Stimulated activated naive CD8-positive, alpha-beta T cell treated with anti-CD3 and anti-CD28 coated beads, Interleukin-15, amount 100 ng/mL, for 72 hours (primary cell): ENCODE data around the gene DNAJC12.
"Not testable (repeated sequence)": the region's sequence is repeated elsewhere in the genome, so short reads cannot be mapped to it uniquely, and the experiment has no call there.

Source experiments
- ATAC-seq: fragments of 150-1000 bp; cut with Tn5 transposase; 2 replicates; pipeline ENCODE4 v1.10.0; 2021; ENCODE audit warnings: mild to moderate bottlenecking, moderate library complexity
- DNase-seq, 2 donors: peaks; one replicate each; pipeline ENCODE4 v3.0.0; 2021 to 2022
- H3K27ac Mint-ChIP-seq, 2 donors: one replicate each; pipeline ENCODE4 v1.8.0; 2022; ENCODE audit warnings: mild to moderate bottlenecking in 2 of 2, mixed read lengths in 2 of 2, moderate library complexity in 2 of 2
- H3K27me3 Mint-ChIP-seq: one replicate; pipeline ENCODE4 v1.8.0; 2022; ENCODE audit warnings: mixed read lengths
- H3K4me1 Mint-ChIP-seq: one replicate; pipeline ENCODE4 v1.8.0; 2022; ENCODE audit warnings: mild to moderate bottlenecking, mixed read lengths
- H3K4me3 Mint-ChIP-seq, 2 donors: one replicate each; pipeline ENCODE4 v1.8.0; 2022; ENCODE audit warnings: mild to moderate bottlenecking in 2 of 2, mixed read lengths in 2 of 2, moderate library complexity in 1 of 2
- H3K9me3 Mint-ChIP-seq, 2 donors: one replicate each; pipeline ENCODE4 v1.8.0; 2022; ENCODE audit warnings: mixed read lengths in 2 of 2

DNAJC12 gene

DNA sequence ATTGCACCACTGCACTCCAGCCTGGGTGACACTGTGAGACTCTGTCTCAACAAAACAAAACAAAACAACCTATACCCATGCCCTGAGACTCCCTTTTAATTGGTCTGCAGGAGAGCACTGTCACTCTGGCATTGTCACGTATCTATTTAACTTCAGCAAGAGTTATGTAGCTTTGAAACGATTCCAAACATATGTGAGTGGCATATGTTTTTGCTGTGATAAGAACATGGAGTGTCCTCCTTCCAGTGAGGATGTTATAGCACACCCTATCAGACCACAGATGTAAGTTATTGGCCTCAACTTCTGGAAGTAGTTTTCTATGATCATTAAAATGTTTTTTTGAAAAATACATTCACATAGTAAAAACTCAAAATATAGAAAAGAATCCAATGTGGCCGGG, 15.5 kb upstream of the DNAJC12 start:
- peaks cover 52% of the 10 kb centered on the region for H3K4me1 Mint-ChIP-seq
- H3K27me3 Mint-ChIP-seq, result no peaks in the 10 kb centered on the region
- no peaks in the 10 kb centered on the region for H3K9me3 Mint-ChIP-seq
- no peak overlapping the region for H3K4me3 Mint-ChIP-seq
- ATAC-seq, result no peak
- peak overlapping the region in 1 of 2 donors; percentile 27 for H3K27ac Mint-ChIP-seq
- no peak for DNase-seq

DNA sequence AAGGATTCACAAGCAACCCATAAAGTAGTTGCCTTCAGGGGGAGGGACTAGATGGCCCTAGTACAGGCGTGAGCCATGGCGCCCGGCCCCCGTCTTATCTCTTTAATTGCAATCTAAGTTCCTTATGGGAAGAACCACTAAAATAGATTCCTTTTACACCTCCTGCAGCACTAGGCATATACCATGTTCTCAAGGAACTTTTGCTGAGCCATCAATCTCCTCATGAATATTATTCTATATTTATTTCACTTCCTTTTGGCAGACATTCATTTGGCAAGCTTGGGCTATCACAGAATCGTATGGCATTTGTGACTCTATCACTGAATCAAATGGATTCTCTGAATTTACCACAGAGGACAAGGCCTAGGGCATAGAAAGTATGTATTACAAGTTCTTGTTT, 14.8 kb upstream of the DNAJC12 start:
- Mint-ChIP-seq H3K4me1 (peaks cover 54% of the 10 kb centered on the region), H3K9me3 (no peaks in the 10 kb centered on the region), H3K4me3 (no peak overlapping the region), H3K27ac (no peak overlapping the region), H3K27me3 (no peaks in the 10 kb centered on the region)
- DNase-seq, result no peak
- no peak for ATAC-seq

DNA sequence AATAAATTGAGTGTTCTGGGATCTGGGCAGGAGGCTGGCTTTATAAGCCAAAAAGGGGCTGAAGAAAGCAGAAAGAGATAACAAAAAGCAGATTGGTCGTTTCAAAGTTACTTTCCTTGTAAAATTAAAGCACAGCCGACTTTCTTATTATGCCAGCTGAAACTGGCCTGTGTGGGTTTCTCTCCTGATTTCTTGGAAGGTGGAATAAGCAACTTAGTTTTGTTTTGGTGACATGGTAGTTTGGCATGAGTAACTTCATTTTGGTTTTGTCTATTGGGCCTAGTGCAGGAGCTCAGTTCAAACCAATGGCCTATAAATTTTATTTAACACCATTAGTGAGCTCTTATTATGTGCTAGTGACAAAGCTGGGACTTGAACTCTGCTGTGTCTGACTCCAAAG, 13.2 kb upstream of the DNAJC12 start:
- H3K27ac Mint-ChIP-seq, result no peak overlapping the region
- no peaks in the 10 kb centered on the region for H3K9me3 Mint-ChIP-seq
- no peak for ATAC-seq
- H3K4me1 Mint-ChIP-seq, result peaks cover 56% of the 10 kb centered on the region
- no peak for DNase-seq
- H3K27me3 Mint-ChIP-seq, result no peaks in the 10 kb centered on the region
- peak overlapping the region in 1 of 2 donors; percentile 13 for H3K4me3 Mint-ChIP-seq

DNA sequence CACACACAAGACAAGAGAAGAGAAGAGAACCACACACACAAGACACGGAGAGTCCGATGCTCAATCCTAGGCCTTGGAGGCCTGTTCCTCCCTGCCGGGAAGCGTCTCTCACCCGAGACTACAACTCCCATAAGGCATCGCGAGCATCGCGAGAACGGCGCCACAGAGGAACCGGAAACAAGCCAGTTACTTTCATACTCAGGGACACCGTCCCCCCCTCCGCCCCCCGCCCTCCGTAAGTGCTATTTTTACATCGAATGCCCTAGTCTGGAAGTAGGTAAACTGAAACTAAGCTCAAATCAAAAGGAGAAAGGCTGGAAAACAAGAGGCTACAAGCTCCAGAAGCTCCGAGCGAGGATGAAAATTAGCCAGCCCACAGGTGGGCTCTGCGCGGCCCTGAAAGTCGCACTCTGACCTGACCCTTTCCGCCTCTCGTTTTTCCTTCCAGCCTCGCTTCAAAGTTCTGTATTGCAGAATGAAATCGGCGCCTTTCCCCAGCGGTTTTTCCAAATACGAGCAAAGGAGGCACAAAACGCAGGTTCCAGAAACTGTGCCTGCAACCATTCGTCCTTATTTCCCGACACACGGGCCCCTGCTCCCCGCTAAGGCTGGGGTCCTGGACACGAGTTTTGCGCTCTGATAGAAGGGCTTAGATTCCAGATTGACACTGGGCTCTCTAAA, 11.5 kb upstream of the DNAJC12 start:
- Mint-ChIP-seq H3K27me3 (no peaks in the 10 kb centered on the region), H3K27ac (peak overlapping the region; percentile 97 to 98)

DNA sequence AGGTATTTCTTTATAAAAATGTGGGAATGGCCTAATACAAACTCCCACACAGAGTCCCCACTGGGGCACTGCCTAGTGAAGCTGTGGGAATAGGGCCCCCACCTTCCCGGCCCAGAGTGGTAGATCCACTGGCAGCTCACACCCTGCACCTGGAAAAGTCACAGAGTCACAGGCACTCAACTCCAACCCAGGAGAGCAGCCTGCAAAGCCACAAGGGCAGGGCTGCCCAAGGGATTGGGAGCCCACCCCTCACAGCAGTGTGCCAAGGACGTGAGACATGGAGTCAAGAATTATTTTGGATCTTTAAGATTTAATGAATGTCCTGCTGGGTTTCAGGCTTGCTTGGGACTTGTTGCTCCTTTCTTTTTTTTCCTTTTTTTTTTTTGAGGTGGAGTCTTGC, 5.3 kb upstream of the DNAJC12 start:
- Mint-ChIP-seq H3K4me3 (no peak overlapping the region), H3K27me3 (no peaks in the 10 kb centered on the region), H3K27ac (no peak overlapping the region), H3K4me1 (peaks cover 6% of the 10 kb centered on the region), H3K9me3 (peaks cover 5 to 18% of the 10 kb centered on the region in 2 donors)
- ATAC-seq, result no peak
- DNase-seq, result no peak

More for the DNA sequence above, 11.5 kb upstream of the DNAJC12 start:
- DNase-seq, result peak; percentile 84 to 94
- ATAC-seq, result peak; percentile 98
- H3K9me3 Mint-ChIP-seq, result no peaks in the 10 kb centered on the region
- peak overlapping the region; percentile 83 to 91 for H3K4me3 Mint-ChIP-seq
- H3K4me1 Mint-ChIP-seq, result peaks cover 40% of the 10 kb centered on the region

DNA sequence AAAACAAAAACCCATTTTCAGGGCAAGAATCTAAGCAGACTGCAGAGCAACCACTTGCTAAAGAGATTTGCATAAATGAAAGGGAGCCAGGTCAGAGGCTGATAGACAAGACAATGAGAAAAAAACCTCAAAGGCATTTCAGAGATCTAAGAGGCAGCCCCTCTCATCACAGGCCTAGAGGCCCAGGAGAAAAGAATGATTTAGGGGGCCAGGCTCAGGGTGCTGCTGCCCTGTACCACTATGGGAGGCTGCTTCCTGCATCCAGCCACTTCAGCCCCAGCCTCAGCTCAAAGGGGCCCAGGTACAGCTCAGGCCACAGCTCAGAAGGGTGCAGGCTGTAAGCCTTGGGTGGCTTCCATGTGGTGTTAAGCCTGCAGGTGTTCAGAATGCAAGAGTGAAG, 3.7 kb upstream of the DNAJC12 start:
- Mint-ChIP-seq H3K27ac (no peak overlapping the region), H3K4me1 (no peaks in the 10 kb centered on the region), H3K4me3 (no peak overlapping the region), H3K27me3 (no peaks in the 10 kb centered on the region), H3K9me3 (peaks cover 5 to 18% of the 10 kb centered on the region in 2 donors)
- no peak for DNase-seq
- ATAC-seq, result no peak

DNA sequence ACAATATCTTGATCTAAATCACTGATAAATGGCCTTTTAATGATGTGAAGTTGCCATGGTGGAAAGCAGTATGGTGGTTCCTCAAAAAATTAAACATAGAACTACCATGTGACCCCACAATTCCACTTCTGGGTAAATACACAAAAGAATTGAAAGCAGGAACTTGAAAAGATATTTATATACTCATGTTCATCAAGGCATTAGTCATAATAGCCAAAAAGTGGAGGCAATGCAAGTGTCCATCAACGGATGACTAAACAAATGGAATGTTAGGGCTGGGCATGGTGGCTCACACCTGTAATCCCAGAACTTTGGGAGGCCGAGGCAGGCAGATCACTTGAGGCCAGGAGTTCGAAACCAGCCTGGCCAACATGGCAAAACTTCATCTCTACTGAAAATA, 2.0 kb upstream of the DNAJC12 start:
- Mint-ChIP-seq H3K27ac (no peak overlapping the region), H3K4me3 (no peak overlapping the region), H3K9me3 (peaks cover 5 to 18% of the 10 kb centered on the region in 2 donors), H3K27me3 (no peaks in the 10 kb centered on the region), H3K4me1 (peaks cover 6% of the 10 kb centered on the region)
- no peak for ATAC-seq
- no peak for DNase-seq

DNA sequence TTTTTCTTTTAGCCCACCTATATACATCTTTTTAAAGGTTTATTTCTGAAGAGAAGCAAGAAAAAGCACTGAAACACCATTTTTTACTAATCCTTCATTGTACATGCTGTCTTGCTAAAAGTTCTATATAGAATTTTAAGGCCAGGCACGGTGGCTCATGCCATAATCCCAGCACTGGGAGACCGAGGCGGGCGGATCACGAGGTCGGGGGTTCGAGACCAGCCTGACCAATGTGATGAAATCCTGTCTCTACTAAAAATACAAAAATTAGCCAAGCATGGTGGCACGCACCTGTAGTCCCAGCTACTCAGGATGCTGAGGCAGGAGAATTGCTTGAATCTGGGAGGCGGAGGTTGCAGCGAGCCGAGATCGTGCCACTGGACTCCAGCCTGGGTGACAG, 1.5 kb upstream of the DNAJC12 start:
- not testable (repeated sequence) for H3K27ac Mint-ChIP-seq, H3K4me1 Mint-ChIP-seq, H3K27me3 Mint-ChIP-seq, ATAC-seq, DNase-seq, H3K4me3 Mint-ChIP-seq
- H3K9me3 Mint-ChIP-seq, result peaks cover 5 to 18% of the 10 kb centered on the region in 2 donors

DNA sequence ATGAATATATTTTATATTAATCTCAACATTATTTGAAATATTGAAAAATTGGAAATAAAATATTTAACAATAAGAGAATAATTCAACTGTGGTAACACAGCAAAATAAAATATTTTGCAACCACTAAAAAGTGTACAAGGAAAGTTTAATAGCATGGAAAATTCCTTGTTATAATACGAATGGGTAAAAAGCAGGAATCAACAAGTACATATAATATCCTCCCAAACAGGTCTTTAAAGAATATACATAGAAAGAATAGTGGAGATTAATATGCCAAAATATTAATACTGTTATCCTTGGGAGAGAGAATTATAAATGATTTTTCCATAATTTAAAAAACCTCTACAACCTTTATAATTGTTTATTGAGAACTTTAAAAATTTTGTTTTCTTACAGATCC, 1.0 kb downstream of the DNAJC12 start:
- H3K27ac Mint-ChIP-seq, result no peak overlapping the region
- no peak for DNase-seq
- H3K4me3 Mint-ChIP-seq, result peak overlapping the region in 1 of 2 donors; percentile 54
- ATAC-seq, result no peak
- no peaks in the 10 kb centered on the region for H3K27me3 Mint-ChIP-seq
- peaks cover 6% of the 10 kb centered on the region for H3K4me1 Mint-ChIP-seq
- H3K9me3 Mint-ChIP-seq, result peaks cover 5 to 13% of the 10 kb centered on the region in 2 donors

DNA sequence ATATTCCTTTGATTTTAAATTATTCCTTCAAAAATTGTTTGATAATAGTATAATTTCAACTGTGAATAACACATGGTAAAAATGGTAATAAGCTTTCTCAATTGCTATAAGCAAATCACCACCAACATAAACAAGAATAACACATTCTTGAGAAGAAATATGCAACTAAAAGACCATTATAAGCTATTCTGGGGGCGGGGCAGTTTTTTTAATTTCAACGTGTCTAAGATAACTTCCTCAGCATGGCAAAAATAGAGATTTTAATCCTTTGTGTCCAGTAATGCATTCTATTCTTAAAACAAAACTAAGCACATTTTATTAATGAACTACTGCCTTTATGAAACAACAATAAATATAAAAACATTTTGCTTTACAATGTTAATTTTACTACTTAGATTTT, 1.5 kb downstream of the DNAJC12 start:
- Mint-ChIP-seq H3K27me3 (no peaks in the 10 kb centered on the region), H3K9me3 (peaks cover 5 to 8% of the 10 kb centered on the region in 2 donors), H3K4me1 (peaks cover 6% of the 10 kb centered on the region), H3K27ac (no peak overlapping the region), H3K4me3 (peak overlapping the region; percentile 85 to 94)
- DNase-seq (no peak), ATAC-seq (no peak)

DNA sequence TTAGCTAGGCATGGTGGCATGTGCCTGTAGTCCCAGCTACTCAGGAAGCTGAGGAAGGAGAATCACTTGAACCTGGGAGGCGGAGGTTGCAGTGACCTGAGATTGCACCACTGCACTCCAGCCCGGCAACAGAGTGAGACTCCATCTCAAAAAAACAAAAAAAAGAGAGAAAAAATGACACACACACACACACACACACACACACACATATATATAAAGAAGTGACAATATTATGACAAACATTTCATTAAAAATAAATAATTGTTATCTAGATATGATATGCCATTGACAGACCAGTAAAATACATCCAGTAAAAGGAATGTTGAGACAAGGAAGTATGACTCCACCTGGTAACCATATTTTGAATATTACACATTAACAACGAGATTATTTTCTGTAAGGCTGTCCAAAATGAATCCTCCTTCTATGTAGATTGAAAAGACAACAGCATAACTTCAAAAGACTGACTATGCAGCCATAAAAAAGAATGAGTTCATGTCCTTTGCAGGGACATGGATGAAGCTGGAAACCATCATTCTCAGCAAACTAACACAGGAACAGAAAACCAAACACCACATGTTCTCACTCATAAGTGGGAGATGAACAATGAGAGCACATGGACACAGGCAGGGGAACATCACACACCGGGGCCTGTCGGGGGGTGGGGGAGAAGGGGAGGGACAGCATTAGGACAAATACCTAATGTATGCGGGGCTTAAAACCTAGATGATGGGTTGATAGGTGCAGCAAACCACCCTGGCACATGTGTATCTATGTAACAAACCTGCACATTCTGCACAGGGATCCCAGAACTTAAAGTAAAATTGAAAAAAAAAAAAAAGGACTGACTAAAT, 2.2 kb downstream of the DNAJC12 start:
- not testable (repeated sequence) for DNase-seq, ATAC-seq, H3K9me3 Mint-ChIP-seq, H3K4me1 Mint-ChIP-seq, H3K27me3 Mint-ChIP-seq, H3K27ac Mint-ChIP-seq
- peak overlapping the region; percentile 85 to 94 for H3K4me3 Mint-ChIP-seq

DNA sequence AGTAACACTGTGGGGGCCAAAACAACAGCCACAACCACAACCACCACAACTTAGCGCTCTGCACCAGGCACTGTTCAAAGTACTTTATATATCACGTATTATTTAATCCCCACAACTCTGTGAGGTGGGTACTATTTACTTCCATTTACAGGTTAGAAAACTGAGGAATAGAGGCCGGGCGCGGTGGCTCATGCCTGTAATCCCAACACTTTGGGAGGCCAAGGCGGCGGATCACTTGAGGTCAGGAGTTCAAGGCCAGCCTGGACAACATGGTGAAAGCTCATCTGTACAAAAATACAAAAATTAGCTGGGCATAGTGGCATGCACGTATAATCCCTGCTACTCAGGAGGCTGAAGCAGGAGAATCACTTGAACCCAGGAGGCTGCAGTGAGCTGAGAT, 3.6 kb downstream of the DNAJC12 start:
- peak overlapping the region; percentile 51 to 73 for H3K4me3 Mint-ChIP-seq
- no peak overlapping the region for H3K27ac Mint-ChIP-seq
- H3K27me3 Mint-ChIP-seq, result no peaks in the 10 kb centered on the region
- peaks cover 6% of the 10 kb centered on the region for H3K4me1 Mint-ChIP-seq
- H3K9me3 Mint-ChIP-seq, result no peaks in the 10 kb centered on the region
- DNase-seq (no peak), ATAC-seq (no peak)

DNA sequence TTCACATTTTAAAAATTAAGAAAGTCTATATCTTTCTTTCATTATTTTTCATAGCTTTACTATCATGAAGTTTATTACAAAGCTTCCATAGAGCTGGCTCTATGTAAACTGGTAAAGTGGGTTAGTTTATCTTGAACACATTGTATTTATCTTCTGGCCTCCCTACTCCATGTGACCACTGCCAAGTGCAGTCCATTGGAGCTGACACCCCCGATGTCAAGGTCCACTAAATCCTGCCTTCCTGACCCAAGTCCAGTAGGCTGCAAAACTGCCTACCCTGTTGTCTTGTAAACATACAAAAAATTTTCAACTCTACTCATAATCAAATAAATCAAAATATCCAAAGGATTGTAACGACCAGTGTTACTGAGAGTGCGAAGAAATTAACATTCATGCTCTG, 10.2 kb downstream of the DNAJC12 start:
- no peak overlapping the region for H3K4me3 Mint-ChIP-seq

DNA sequence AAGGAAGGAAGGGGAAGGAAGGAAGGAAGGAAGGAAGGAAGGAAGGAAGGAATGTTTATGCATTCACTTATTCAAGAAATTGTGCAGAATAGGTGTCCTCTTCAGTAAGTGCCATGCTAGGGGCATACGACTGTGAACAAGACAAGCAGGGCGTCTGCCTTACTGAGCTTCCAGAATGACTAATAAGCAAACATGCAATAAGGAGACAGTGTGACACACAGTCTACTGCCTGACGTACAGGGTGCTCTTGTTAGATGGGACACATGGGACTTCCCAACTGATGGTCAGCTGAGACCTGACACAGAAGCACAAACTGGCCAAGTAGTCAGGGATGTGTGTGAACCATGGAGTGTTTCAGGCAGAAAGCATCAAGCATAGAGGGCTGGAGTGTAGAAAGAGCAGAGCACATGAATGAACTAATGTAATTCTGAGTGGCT, 18.2 kb downstream of the DNAJC12 start:
- no peaks in the 10 kb centered on the region for H3K9me3 Mint-ChIP-seq
- DNase-seq (peak in 1 of 2 donors; percentile 49), ATAC-seq (peak; percentile 88)
- peak overlapping the region in 1 of 2 donors; percentile 95 for H3K27ac Mint-ChIP-seq
- no peaks in the 10 kb centered on the region for H3K27me3 Mint-ChIP-seq
- peak overlapping the region; percentile 7 to 64 for H3K4me3 Mint-ChIP-seq
- peaks cover 65% of the 10 kb centered on the region for H3K4me1 Mint-ChIP-seq

More for the DNA sequence above, 10.2 kb downstream of the DNAJC12 start:
- no peaks in the 10 kb centered on the region for H3K27me3 Mint-ChIP-seq
- no peak for ATAC-seq
- H3K27ac Mint-ChIP-seq, result no peak overlapping the region
- H3K9me3 Mint-ChIP-seq, result no peaks in the 10 kb centered on the region
- DNase-seq, result no peak
- peaks cover 22% of the 10 kb centered on the region for H3K4me1 Mint-ChIP-seq

DNA sequence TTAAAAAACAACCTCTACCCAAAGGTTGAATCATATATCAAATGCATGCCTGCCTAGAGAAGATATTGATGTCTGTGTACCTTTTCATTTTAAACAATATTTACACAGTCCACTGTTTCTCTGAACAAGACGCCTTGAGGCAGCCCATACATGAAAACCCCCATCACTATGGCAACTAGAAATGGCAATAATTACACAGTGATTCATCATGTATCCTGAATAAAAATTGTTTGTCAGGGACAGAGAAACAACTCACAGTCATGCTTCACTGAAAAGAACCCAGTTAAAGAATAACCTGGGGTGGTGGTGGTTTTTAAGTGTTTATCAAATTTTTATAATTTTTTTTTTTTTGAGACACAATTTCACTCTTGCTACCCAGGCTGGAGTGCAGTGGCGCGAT, 19.7 kb downstream of the DNAJC12 start:
- no peak for DNase-seq
- peak; percentile 68 for ATAC-seq
- Mint-ChIP-seq H3K4me3 (peak overlapping the region in 1 of 2 donors; percentile 37), H3K9me3 (no peaks in the 10 kb centered on the region), H3K4me1 (peaks cover 60% of the 10 kb centered on the region), H3K27me3 (no peaks in the 10 kb centered on the region), H3K27ac (peak overlapping the region in 1 of 2 donors; percentile 89)

DNA sequence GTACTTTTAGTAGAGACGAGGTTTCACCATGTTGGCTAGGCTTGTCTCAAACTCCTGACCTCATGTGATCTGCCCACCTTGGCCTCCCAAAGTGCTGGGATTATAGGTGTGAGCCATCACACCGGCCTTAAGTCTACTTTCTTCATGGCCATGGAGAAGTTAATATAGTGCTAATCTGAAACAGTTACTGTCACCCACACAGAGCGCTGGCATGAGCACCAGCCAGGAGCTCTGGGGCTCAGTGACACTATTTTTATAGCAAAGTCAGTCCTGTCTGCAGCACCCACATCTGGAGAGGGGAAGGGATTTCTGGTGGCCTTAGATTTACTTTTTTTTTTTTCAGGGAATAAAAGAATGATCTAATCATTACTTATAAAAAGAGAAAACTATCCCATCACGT, 21.3 kb downstream of the DNAJC12 start:
- no peak for ATAC-seq
- H3K4me3 Mint-ChIP-seq, result peak overlapping the region; percentile 38 to 65
- peaks cover 50% of the 10 kb centered on the region for H3K4me1 Mint-ChIP-seq

More for the DNA sequence above, 21.3 kb downstream of the DNAJC12 start:
- no peaks in the 10 kb centered on the region for H3K9me3 Mint-ChIP-seq
- no peaks in the 10 kb centered on the region for H3K27me3 Mint-ChIP-seq
- no peak for DNase-seq
- peak overlapping the region; percentile 91 to 94 for H3K27ac Mint-ChIP-seq
